ENCODE data around the gene EPHA4. TPM values are rescaled to one million over a fixed set of nuclear protein-coding genes. Genes with fewer than 3 reads are reported as not detected.
A peak's percentile ranks its signal among the peaks of the same experiment; 100 is the strongest.

EPHA4 gene
- total RNA-seq, 1 donor from 2014 or later = 51.2 TPM

DNA sequence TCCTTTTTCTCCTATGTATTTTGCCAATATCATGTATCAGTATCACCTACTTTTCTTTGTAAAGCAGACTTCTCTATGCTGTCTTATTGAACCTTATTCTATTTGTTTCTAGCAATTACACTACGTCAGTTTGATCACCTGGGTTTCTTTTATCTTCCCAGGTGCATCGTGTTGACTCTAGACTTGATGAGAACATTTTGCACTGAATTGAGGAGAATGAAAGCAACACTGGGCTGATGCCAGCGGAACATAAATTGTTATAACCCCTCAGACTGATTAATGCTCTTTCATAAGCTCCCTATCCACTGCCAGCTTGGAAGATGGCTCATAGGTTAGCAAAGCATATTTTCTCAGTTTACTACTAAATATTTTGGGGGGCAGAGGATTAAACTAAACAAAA lies 140.6 kb downstream of the EPHA4 start:
- no peak for DNase-seq (ENCODE audit: low spot score in 2 of 2)
- Histone ChIP-seq H3K27ac (no peak overlapping the region), H3K9me3 (no peaks in the 10 kb centered on the region), H3K4me1 (no peaks in the 10 kb centered on the region), H3K36me3 (peaks cover 0 to 22% of the 10 kb centered on the region in 2 donors), H3K4me3 (no peak overlapping the region), H3K27me3 (no peaks in the 10 kb centered on the region)
- intact Hi-C loops (cut with DNase I) = no loop called here
- TF ChIP-seq, protein P1, sequence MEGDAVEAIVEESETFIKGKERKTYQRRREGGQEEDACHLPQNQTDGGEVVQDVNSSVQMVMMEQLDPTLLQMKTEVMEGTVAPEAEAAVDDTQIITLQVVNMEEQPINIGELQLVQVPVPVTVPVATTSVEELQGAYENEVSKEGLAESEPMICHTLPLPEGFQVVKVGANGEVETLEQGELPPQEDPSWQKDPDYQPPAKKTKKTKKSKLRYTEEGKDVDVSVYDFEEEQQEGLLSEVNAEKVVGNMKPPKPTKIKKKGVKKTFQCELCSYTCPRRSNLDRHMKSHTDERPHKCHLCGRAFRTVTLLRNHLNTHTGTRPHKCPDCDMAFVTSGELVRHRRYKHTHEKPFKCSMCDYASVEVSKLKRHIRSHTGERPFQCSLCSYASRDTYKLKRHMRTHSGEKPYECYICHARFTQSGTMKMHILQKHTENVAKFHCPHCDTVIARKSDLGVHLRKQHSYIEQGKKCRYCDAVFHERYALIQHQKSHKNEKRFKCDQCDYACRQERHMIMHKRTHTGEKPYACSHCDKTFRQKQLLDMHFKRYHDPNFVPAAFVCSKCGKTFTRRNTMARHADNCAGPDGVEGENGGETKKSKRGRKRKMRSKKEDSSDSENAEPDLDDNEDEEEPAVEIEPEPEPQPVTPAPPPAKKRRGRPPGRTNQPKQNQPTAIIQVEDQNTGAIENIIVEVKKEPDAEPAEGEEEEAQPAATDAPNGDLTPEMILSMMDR (IDR thresholded peaks at IDR 0.05) = no peak

DNA sequence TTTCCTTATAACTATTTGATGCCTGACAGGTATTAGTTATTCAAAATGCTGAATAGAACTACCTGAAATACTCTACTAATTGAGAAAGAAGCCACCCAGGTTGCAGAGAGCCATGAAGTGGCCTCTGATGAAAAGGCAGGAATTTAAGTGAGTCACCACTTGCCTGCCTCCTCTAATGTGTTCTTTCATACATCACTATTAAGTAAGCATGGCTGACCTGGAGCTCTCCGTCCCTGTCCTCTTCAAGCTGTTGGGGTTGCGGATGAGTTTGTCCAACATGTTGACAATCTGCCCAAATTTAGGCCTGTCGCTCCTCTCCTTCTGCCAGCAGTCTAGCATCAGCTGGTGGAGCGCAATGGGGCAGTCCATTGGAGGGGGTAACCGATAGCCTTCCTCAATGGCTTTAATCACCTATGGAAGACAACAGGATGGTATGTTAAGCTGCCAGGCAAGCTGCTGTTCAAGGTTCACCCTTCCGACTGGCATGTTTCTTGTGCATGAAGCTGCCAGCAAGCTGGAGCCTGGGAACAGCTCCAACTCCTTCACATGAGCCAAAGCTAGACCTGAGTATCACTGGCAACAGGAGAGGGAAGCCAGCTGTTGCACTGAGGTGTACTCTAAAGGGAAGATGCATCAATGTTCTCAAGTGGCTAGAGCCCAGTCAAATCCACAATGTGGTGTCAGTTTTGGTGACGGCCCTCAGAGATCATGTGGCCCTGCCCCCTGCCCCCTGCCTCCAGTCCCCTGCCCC lies 142.2 kb downstream of the EPHA4 start:
- no peak for DNase-seq (ENCODE audit: low spot score in 2 of 2)
- intact Hi-C loops (cut with DNase I) = loop anchor here (10.0 kb wide), 1 partner anchor 745 kb away; no protein-coding TSS in a partner anchor
- Histone ChIP-seq H3K4me3 (no peak overlapping the region), H3K27me3 (no peaks in the 10 kb centered on the region), H3K9me3 (no peaks in the 10 kb centered on the region), H3K36me3 (peaks cover 0 to 30% of the 10 kb centered on the region in 2 donors), H3K4me1 (no peaks in the 10 kb centered on the region), H3K27ac (peak overlapping the region in 1 of 2 donors; percentile 7)
- TF ChIP-seq, protein P1 (IDR thresholded peaks at IDR 0.05) = no peak

DNA sequence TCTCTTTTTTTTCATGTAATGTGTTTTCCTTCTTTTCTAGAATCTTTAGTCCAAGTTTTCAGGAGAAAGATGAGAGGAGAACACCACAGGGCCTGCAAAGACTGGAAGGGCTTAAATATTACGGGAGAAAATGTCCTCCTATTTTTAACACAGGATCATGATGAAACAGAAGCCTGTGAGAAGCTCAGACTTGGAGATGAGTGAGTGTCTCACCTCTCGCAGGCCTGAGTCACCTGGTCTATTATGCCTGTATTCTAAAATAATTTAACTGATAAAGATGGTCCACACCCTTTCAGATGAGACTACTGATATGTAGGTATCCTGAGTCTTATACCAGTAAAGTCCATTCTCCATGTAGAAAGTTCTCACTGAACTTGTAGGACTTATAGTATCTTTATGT lies 143.2 kb downstream of the EPHA4 start:
- TF ChIP-seq, protein P1 (IDR thresholded peaks at IDR 0.05) = no peak
- intact Hi-C loops (cut with DNase I) = loop anchor here (10.0 kb wide), 1 partner anchor 744 kb away; no protein-coding TSS in a partner anchor
- no peaks in the 10 kb centered on the region for H3K9me3 ChIP-seq
- H3K27me3 ChIP-seq = no peaks in the 10 kb centered on the region
- no peak for DNase-seq (ENCODE audit: low spot score in 2 of 2)
- H3K4me1 ChIP-seq = no peaks in the 10 kb centered on the region
- peaks cover 0 to 30% of the 10 kb centered on the region in 2 donors for H3K36me3 ChIP-seq
- no peak overlapping the region for H3K4me3 ChIP-seq
- H3K27ac ChIP-seq = no peak overlapping the region

DNA sequence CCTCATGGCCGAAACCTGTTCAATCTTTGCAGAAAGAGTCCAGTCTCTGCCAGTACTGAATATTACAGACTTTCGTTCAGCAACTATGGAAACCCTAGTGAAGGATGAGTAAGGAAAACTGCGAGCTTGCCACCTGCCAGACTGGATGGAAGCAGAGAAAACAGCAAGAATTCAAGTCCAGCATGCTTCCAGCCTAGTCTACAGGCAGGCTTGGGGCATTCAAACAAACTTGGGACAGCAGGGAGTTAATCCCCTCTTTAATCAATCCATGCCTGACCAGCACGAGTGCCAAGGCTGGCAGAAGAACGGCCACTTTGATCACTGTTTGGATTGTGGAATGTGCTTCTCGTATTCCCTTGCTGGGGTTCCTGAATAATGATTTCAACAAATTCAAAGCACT lies 145.2 kb downstream of the EPHA4 start:
- Histone ChIP-seq H3K36me3 (peaks cover 0 to 21% of the 10 kb centered on the region in 2 donors), H3K27me3 (no peaks in the 10 kb centered on the region), H3K9me3 (no peaks in the 10 kb centered on the region), H3K4me1 (peaks cover 0 to 6% of the 10 kb centered on the region in 2 donors), H3K4me3 (no peak overlapping the region), H3K27ac (no peak overlapping the region)
- intact Hi-C loops (cut with DNase I) = loop anchor here (10.0 kb wide), 1 partner anchor 742 kb away; no protein-coding TSS in a partner anchor
- no peak for DNase-seq (ENCODE audit: low spot score in 2 of 2)
- TF ChIP-seq, protein P1 (IDR thresholded peaks at IDR 0.05) = no peak

DNA sequence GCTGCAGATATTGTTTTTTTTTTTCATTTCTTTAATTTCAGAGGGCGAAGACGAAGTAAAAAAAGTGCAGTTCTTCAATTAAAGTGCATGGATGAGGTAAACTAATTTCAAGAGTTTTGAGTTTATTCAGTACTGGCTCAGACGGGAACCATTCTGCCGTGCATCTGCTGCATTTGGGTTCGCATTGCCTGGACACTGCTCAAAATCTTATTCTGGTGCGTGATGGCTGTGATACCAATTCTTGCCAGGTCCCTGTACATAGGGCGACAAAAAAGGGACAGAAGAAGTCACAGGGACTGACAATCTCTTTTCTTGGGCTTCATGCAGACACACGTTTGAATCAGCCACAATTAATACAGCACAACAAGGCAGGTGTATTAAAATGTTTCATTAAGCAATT lies 146.2 kb downstream of the EPHA4 start:
- Histone ChIP-seq H3K27ac (no peak overlapping the region), H3K4me3 (no peak overlapping the region), H3K27me3 (no peaks in the 10 kb centered on the region), H3K9me3 (no peaks in the 10 kb centered on the region), H3K4me1 (peaks cover 0 to 6% of the 10 kb centered on the region in 2 donors), H3K36me3 (peaks cover 0 to 21% of the 10 kb centered on the region in 2 donors)
- TF ChIP-seq, protein P1 (IDR thresholded peaks at IDR 0.05) = no peak
- intact Hi-C loops (cut with DNase I) = loop anchor here (10.0 kb wide), 1 partner anchor 741 kb away; no protein-coding TSS in a partner anchor
- DNase-seq (ENCODE audit: low spot score in 2 of 2) = no peak

All from ascending aorta (tissue), 2 donors.